ENCODE results near the gene B4GALNT3. TPM values are rescaled to one million over a fixed set of nuclear protein-coding genes. Genes with fewer than 3 reads are reported as not detected.

The B4GALNT3 gene
- total RNA-seq, 4 donors from 2014 or later: 7.9 to 14.1 (median 9.8) TPM

DNA sequence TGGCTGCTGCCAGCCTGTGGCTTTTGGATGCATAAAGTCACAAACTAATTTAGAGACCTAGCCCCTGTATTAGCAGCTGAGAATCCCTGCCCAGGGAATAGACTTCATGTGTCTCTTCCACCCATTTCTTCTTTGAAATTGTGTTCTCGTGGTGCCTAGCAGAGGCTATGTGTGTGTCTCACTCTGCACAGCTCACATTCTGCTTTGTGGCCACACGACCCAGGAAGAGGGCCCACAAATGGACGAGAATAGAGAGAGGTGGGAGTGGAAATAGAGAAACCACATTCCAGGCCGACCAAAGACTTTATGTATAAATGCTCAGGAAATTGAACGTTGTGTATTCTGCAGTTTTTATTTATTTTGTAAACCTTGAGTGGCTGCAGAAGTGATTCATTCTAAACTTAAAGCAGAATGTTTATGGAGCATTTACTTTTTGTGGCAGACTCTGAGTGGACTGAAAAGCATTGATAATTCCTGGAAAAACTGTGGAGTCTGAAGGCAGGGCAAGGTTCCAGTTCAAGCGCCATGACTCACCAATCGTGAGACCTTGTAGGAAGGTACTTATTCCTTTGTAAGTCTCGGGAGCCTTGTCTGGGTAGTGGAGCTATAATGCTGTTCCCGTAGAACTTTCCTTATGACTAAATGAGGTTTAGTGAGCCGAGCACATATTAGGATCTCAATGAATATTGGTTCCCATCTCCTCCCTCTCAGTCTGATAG, 9.1 kb downstream of the B4GALNT3 start:
- no peaks in the 10 kb centered on the region for H3K36me3 ChIP-seq
- H3K27ac ChIP-seq: no peak overlapping the region
- 56 to 61% methylated on average over 10 of the region's 10 CpGs for WGBS, 2 donors
- H3K4me3 ChIP-seq: no peak overlapping the region
- no peaks in the 10 kb centered on the region for H3K27me3 ChIP-seq
- no peaks in the 10 kb centered on the region for H3K9me3 ChIP-seq
- no peak for DNase-seq (ENCODE audit: low spot score in 2 of 2)
- peaks cover 0 to 4% (median 0%) of the 10 kb centered on the region in 4 donors for H3K4me1 ChIP-seq
- TF ChIP-seq POLR2A (IDR thresholded peaks at IDR 0.05) (no peak), EP300 (IDR thresholded peaks at IDR 0.05) (no peak)
- TF ChIP-seq, protein P1, sequence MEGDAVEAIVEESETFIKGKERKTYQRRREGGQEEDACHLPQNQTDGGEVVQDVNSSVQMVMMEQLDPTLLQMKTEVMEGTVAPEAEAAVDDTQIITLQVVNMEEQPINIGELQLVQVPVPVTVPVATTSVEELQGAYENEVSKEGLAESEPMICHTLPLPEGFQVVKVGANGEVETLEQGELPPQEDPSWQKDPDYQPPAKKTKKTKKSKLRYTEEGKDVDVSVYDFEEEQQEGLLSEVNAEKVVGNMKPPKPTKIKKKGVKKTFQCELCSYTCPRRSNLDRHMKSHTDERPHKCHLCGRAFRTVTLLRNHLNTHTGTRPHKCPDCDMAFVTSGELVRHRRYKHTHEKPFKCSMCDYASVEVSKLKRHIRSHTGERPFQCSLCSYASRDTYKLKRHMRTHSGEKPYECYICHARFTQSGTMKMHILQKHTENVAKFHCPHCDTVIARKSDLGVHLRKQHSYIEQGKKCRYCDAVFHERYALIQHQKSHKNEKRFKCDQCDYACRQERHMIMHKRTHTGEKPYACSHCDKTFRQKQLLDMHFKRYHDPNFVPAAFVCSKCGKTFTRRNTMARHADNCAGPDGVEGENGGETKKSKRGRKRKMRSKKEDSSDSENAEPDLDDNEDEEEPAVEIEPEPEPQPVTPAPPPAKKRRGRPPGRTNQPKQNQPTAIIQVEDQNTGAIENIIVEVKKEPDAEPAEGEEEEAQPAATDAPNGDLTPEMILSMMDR (IDR thresholded peaks at IDR 0.05): no peak

DNA sequence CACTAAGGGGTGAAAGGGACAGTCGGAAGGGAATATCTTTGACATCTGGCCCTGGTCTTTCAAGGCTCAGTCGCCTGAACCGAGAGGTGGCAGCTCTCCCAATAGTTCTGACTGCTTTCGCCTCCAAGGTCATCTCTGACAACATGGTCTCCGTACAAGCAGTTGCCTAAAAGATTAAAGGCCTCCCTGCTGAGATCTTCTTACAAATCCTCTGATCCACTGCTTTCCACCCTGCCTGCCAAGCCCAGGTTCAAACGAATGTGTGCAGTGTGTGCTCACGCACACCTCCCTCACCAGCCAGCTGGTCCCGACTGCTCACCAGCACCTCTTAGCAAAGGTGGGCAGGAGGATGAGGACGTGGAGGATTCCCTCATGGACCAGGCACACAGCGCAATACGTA, 10.4 kb downstream of the B4GALNT3 start:
- H3K9me3 ChIP-seq: no peaks in the 10 kb centered on the region
- no peak for DNase-seq (ENCODE audit: low spot score in 2 of 2)
- 69 to 72% methylated on average over 11 of the region's 11 CpGs for WGBS, 2 donors
- peaks cover 0 to 4% (median 0%) of the 10 kb centered on the region in 4 donors for H3K4me1 ChIP-seq
- H3K36me3 ChIP-seq: no peaks in the 10 kb centered on the region
- H3K27me3 ChIP-seq: no peaks in the 10 kb centered on the region
- no peak overlapping the region for H3K27ac ChIP-seq
- TF ChIP-seq, protein P1 (IDR thresholded peaks at IDR 0.05): no peak
- TF ChIP-seq POLR2A (IDR thresholded peaks at IDR 0.05) (no peak), EP300 (IDR thresholded peaks at IDR 0.05) (no peak)
- no peak overlapping the region for H3K4me3 ChIP-seq

DNA sequence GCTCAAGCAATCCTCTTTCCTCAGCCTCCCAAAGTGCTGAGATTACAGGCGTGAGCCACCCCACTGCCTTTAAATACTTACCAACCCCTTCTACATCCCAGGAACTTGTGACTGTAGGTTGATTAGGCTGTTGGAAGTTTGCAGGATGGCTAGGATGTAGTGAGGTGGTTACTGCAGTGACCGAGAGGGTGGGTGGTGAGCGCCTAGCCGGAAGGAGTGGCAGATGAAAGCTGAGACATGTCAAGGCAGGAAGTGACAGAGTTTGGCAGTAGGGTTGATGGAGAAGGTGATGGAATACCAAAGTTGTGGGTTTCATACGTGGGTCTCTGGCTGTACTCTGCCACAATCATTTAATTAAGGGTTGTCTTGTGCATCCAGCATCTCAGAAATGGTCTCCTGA, 13.5 kb downstream of the B4GALNT3 start:
- Histone ChIP-seq H3K4me3 (no peak overlapping the region), H3K9me3 (no peaks in the 10 kb centered on the region), H3K27ac (no peak overlapping the region), H3K36me3 (no peaks in the 10 kb centered on the region), H3K4me1 (no peaks in the 10 kb centered on the region), H3K27me3 (no peaks in the 10 kb centered on the region)
- no peak for DNase-seq (ENCODE audit: low spot score in 2 of 2)
- WGBS, 2 donors: 86 to 93% methylated on average over 5 of the region's 5 CpGs
- TF ChIP-seq POLR2A (IDR thresholded peaks at IDR 0.05) (no peak), EP300 (IDR thresholded peaks at IDR 0.05) (no peak)
- TF ChIP-seq, protein P1 (IDR thresholded peaks at IDR 0.05): no peak

DNA sequence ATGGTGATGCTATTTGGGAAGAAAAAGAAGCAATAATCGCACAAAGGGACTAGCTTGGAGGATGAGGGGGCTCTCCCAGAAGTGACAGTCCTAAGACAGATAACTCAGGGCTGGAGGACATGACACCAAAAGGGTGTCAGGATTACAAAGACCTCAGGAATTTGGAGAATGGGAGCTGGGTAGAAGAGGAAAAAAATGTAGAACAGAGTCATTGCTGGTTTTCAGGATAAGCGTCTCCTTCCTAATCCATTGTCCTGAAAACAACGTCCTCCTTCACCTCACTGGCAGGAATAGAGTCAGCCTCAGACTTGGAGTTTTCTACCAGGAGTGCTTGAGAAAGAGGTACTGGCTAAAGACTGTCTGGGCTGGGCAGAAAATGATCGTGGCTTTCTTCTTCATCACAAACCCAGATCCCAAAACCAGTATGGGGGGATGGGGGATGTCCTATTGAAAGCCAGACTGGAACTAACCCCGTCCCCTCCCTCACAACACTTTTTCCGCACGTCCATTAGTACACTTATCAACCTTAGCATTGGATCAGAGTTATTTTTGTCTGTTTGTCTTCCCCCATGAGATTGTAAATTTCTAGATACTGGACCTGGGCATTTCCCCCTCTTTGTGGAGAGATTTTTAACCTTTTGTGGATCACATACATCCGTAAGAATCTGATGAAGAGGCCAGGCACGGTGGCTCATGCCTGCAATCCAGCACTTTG, 14.3 kb downstream of the B4GALNT3 start:
- Histone ChIP-seq H3K36me3 (no peaks in the 10 kb centered on the region), H3K4me3 (no peak overlapping the region), H3K9me3 (no peaks in the 10 kb centered on the region), H3K27me3 (no peaks in the 10 kb centered on the region), H3K27ac (no peak overlapping the region), H3K4me1 (no peaks in the 10 kb centered on the region)
- no peak for TF ChIP-seq EP300 (IDR thresholded peaks at IDR 0.05)
- TF ChIP-seq POLR2A (IDR thresholded peaks at IDR 0.05): no peak
- TF ChIP-seq, protein P1 (IDR thresholded peaks at IDR 0.05): no peak
- no peak for DNase-seq (ENCODE audit: low spot score in 2 of 2)
- 68 to 73% methylated on average over 9 of the region's 9 CpGs for WGBS, 2 donors

DNA sequence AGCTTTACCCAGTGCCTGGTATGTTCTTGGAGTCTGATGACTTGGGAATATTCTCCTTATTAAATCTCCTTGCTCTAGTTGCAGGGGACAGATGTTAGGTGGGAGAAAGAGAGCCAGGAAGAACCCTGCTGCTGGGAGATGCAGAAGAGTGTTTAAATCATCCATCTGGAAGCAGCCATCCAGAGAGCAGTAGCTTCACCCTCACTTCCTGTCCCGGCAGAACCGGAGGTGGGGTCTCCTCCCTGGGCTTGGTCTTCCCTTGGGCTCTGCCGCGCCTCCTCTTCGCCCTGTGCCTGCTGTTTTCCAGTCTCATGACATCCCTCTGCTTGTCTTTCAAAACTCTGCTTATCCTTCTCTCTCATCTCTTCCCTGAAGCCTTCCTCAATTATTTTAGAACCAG, 15.5 kb downstream of the B4GALNT3 start:
- Histone ChIP-seq H3K27me3 (no peaks in the 10 kb centered on the region), H3K9me3 (no peaks in the 10 kb centered on the region), H3K4me1 (no peaks in the 10 kb centered on the region), H3K36me3 (no peaks in the 10 kb centered on the region), H3K4me3 (no peak overlapping the region), H3K27ac (no peak overlapping the region)
- TF ChIP-seq, protein P1 (IDR thresholded peaks at IDR 0.05): no peak
- no peak for TF ChIP-seq POLR2A (IDR thresholded peaks at IDR 0.05)
- no peak for TF ChIP-seq EP300 (IDR thresholded peaks at IDR 0.05)
- no peak for DNase-seq (ENCODE audit: low spot score in 2 of 2)
- WGBS, 2 donors: 35 to 50% methylated on average over 5 of the region's 5 CpGs

Data from tibial nerve (tissue), 4 donors.